Measurements from ENCODE around the gene SETX.

Gene SETX

DNA sequence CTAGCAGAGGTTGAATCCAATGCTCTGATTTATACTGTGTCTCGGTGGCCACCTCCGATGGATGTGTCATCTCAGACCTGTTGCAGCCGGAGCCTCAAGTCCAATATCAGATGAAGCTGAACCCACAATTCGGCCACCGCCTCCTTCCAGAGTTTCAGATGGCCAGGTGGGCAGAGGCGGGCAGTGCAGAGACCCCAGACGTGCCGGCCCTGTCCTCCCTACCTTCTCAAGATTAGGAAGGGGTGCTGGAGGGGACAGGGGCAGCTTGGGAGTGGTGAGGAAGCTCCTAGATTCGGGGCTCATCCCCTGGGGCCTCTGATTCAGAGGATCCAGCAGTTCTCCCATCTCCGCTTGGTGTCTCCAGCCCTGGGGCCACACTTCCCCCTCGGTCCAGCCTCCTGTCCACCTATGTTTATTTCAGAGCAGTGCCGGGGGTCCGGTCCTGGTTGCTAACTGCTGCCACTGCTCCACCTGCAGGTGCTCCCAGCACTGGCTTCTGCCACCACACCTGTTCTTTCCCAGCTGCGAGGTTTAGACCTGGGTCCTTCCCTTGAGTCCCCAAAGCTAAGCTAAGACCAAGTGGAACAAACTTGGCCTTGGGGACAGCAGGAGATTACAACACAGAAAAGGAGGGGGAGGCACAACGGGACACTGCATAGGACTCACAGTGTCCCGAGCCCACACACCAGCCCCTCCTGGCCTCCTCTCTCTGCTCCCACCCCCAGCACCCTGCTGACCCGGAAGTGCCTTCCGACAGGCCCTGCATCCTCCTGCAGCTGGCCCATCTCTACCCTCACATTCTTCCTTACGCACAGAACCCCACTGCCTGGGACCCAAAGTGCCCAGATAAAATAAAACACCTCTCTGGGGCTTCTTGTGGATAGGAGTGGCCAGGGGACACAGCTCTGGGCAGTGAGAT is 111.4 kb downstream of the SETX start:
- DNase-seq = no peak
- Histone ChIP-seq H3K27me3 (replicated peaks in 2 of 5; ENCODE audit: control insufficient read depth in 4 of 5, insufficient read depth in 5 of 5, low read length in 4 of 5) (peaks cover 0 to 25% (median 11%) of the 10 kb centered on the region in 5 experiments), H3K4me3 (ENCODE audit: control insufficient read depth in 1 of 7, extremely low read depth in 1 of 7, insufficient read depth in 4 of 7, low read depth in 2 of 7, low read length in 6 of 7) (peak overlapping the region in 4 of 7 experiments; percentile 70 to 90 (median 81)), H3K4me1 (ENCODE audit: control extremely low read depth in 1 of 4, control insufficient read depth in 4 of 4, insufficient read depth in 4 of 4, low read length in 3 of 4) (peaks cover 0 to 33% (median 26%) of the 10 kb centered on the region in 4 experiments), H3K27ac (ENCODE audit: insufficient read depth in 1 of 2, low read depth in 1 of 2, low read length in 2 of 2, poor library complexity in 1 of 2, severe bottlenecking in 2 of 2) (no peak overlapping the region), H3K9me3 (ENCODE audit: control extremely low read depth in 1 of 5, control insufficient read depth in 4 of 5, insufficient read depth in 2 of 5, low read depth in 1 of 5, low read length in 4 of 5) (no peaks in the 10 kb centered on the region), H3K36me3 (ENCODE audit: control insufficient read depth in 4 of 4, insufficient read depth in 4 of 4, low read length in 3 of 4) (no peaks in the 10 kb centered on the region)
- ChIA-PET CTCF (interaction anchor here (0.5 to 1.1 kb wide), 3 partner anchors 9 to 161 kb away, joined by 3 to 5 read pairs (median 3); no protein-coding TSS in a partner anchor), POLR2A (no interaction called here)
- WGBS (ENCODE audit: insufficient coverage) = 85% methylated on average over 13 of the region's 19 CpGs

GRCh38 chr9:132242621-132243155 is 112.1 kb downstream of the SETX start:
- CTCF ChIA-PET = interaction anchor here (0.5 to 0.9 kb wide), 2 partner anchors 26 to 162 kb away, joined by 3 read pairs; no protein-coding TSS in a partner anchor
- peak in 1 of 3 donors; percentile 17 for DNase-seq
- H3K36me3 ChIP-seq (ENCODE audit: control insufficient read depth in 4 of 4, insufficient read depth in 4 of 4, low read length in 3 of 4) = no peaks in the 10 kb centered on the region
- H3K4me1 ChIP-seq (ENCODE audit: control extremely low read depth in 1 of 4, control insufficient read depth in 4 of 4, insufficient read depth in 4 of 4, low read length in 3 of 4) = peaks cover 0 to 33% (median 26%) of the 10 kb centered on the region in 4 experiments
- peak overlapping the region; percentile 68 to 90 (median 77) for H3K4me3 ChIP-seq (ENCODE audit: control insufficient read depth in 1 of 7, extremely low read depth in 1 of 7, insufficient read depth in 4 of 7, low read depth in 2 of 7, low read length in 6 of 7)
- H3K27me3 ChIP-seq (replicated peaks in 2 of 5; ENCODE audit: control insufficient read depth in 4 of 5, insufficient read depth in 5 of 5, low read length in 4 of 5) = peaks cover 0 to 27% (median 12%) of the 10 kb centered on the region in 5 experiments
- peak overlapping the region in 1 of 2 experiments; percentile 34 for H3K27ac ChIP-seq (ENCODE audit: insufficient read depth in 1 of 2, low read depth in 1 of 2, low read length in 2 of 2, poor library complexity in 1 of 2, severe bottlenecking in 2 of 2)
- 4% methylated on average over 9 of the region's 18 CpGs for WGBS (ENCODE audit: insufficient coverage)
- POLR2A ChIA-PET = no interaction called here
- no peaks in the 10 kb centered on the region for H3K9me3 ChIP-seq (ENCODE audit: control extremely low read depth in 1 of 5, control insufficient read depth in 4 of 5, insufficient read depth in 2 of 5, low read depth in 1 of 5, low read length in 4 of 5)

DNA sequence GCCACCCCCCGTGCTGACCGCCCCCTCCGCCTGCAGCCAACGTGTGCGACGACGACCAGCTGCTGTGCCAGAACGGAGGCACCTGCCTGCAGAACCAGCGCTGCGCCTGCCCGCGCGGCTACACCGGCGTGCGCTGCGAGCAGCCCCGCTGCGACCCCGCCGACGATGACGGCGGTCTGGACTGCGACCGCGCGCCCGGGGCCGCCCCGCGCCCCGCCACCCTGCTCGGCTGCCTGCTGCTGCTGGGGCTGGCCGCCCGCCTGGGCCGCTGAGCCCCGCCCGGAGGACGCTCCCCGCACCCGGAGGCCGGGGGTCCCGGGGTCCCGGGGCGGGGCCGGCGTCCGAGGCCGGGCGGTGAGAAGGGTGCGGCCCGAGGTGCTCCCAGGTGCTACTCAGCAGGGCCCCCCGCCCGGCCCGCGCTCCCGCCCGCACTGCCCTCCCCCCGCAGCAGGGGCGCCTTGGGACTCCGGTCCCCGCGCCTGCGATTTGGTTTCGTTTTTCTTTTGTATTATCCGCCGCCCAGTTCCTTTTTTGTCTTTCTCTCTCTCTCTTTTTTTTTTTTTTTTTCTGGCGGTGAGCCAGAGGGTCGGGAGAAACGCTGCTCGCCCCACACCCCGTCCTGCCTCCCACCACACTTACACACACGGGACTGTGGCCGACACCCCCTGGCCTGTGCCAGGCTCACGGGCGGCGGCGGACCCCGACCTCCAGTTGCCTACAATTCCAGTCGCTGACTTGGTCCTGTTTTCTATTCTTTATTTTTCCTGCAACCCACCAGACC is 112.8 kb downstream of the SETX start:
- Histone ChIP-seq H3K27ac (ENCODE audit: insufficient read depth in 1 of 2, low read depth in 1 of 2, low read length in 2 of 2, poor library complexity in 1 of 2, severe bottlenecking in 2 of 2) (peak overlapping the region in 1 of 2 experiments; percentile 34), H3K4me1 (ENCODE audit: control extremely low read depth in 1 of 4, control insufficient read depth in 4 of 4, insufficient read depth in 4 of 4, low read length in 3 of 4) (peaks cover 0 to 33% (median 26%) of the 10 kb centered on the region in 4 experiments), H3K9me3 (ENCODE audit: control extremely low read depth in 1 of 5, control insufficient read depth in 4 of 5, insufficient read depth in 2 of 5, low read depth in 1 of 5, low read length in 4 of 5) (no peaks in the 10 kb centered on the region), H3K27me3 (replicated peaks in 2 of 5; ENCODE audit: control insufficient read depth in 4 of 5, insufficient read depth in 5 of 5, low read length in 4 of 5) (peaks cover 0 to 29% (median 14%) of the 10 kb centered on the region in 5 experiments), H3K36me3 (ENCODE audit: control insufficient read depth in 4 of 4, insufficient read depth in 4 of 4, low read length in 3 of 4) (no peaks in the 10 kb centered on the region), H3K4me3 (ENCODE audit: control insufficient read depth in 1 of 7, extremely low read depth in 1 of 7, insufficient read depth in 4 of 7, low read depth in 2 of 7, low read length in 6 of 7) (peak overlapping the region; percentile 68 to 90 (median 77))
- DNase-seq = peak; percentile 79 to 91 (median 84)
- CTCF ChIA-PET = interaction anchor here (2.4 to 9.5 kb wide), 2 partner anchors 10 to 73 kb away, joined by 13 to 111 read pairs; no protein-coding TSS in a partner anchor
- POLR2A ChIA-PET = no interaction called here
- WGBS (ENCODE audit: insufficient coverage) = under 1% methylated on average over 71 of the region's 81 CpGs

DNA sequence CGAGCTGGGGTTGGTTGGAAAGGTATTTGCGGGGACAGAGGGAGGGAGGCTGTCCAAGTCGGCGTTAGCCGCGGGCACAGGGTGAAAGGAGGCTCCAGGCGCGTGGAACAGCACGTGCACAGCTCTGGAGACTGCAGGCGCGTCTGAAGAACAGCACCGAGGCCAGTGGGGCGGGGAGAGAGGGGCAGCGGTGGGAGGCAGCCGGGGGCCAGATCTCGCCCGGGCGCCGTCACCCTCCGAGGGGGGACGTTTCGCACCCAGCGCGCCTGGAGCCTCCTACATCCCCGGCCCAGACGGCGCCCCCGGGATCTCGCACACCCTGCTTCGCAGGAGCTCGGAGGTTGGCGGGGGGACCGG is 113.3 kb downstream of the SETX start:
- H3K27me3 ChIP-seq (replicated peaks in 2 of 5; ENCODE audit: control insufficient read depth in 4 of 5, insufficient read depth in 5 of 5, low read length in 4 of 5) = peaks cover 0 to 23% (median 14%) of the 10 kb centered on the region in 5 experiments
- DNase-seq = no peak
- H3K4me3 ChIP-seq (ENCODE audit: control insufficient read depth in 1 of 7, extremely low read depth in 1 of 7, insufficient read depth in 4 of 7, low read depth in 2 of 7, low read length in 6 of 7) = peak overlapping the region; percentile 68 to 90 (median 77)
- no peaks in the 10 kb centered on the region for H3K9me3 ChIP-seq (ENCODE audit: control extremely low read depth in 1 of 5, control insufficient read depth in 4 of 5, insufficient read depth in 2 of 5, low read depth in 1 of 5, low read length in 4 of 5)
- ChIA-PET POLR2A (no interaction called here), CTCF (interaction anchor here (2.4 to 9.5 kb wide), 2 partner anchors 10 to 73 kb away, joined by 13 to 111 read pairs; no protein-coding TSS in a partner anchor)
- WGBS (ENCODE audit: insufficient coverage) = 0% methylated on average over 28 of the region's 33 CpGs
- H3K4me1 ChIP-seq (ENCODE audit: control extremely low read depth in 1 of 4, control insufficient read depth in 4 of 4, insufficient read depth in 4 of 4, low read length in 3 of 4) = peaks cover 0 to 33% (median 26%) of the 10 kb centered on the region in 4 experiments
- H3K27ac ChIP-seq (ENCODE audit: insufficient read depth in 1 of 2, low read depth in 1 of 2, low read length in 2 of 2, poor library complexity in 1 of 2, severe bottlenecking in 2 of 2) = no peak overlapping the region
- no peaks in the 10 kb centered on the region for H3K36me3 ChIP-seq (ENCODE audit: control insufficient read depth in 4 of 4, insufficient read depth in 4 of 4, low read length in 3 of 4)

DNA sequence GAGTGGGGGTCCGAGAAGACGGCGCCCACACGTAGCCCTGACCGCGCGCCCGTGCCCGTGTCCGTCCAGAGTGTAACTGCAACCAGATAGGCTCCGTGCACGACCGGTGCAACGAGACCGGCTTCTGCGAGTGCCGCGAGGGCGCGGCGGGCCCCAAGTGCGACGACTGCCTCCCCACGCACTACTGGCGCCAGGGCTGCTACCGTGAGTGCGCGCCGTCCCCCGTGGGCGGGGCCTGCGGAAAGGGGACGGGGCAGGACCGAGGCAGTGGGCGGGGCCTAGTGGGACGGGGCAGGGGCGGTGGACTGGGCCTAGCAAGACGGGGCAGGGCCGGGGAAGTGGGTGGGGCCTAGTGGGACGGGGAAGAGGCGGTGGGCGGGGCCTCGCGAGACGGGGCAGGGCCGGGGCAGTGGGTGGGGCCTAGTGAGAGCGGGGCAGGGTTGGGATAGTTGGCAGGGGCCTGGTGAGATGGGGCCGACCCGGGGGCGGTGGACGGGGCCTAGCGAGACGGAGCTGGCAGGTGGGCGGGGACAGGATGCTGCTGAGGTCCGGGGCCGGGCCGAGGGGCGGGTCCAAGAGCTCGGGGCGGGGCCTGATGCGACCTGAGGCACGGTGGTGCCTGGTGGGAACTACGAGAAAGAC is 113.8 kb downstream of the SETX start:
- CTCF ChIA-PET = interaction anchor here (0.6 to 9.5 kb wide), 4 partner anchors 11 to 437 kb away, joined by 3 to 111 read pairs (median 8); no protein-coding TSS in a partner anchor
- Histone ChIP-seq H3K4me1 (ENCODE audit: control extremely low read depth in 1 of 4, control insufficient read depth in 4 of 4, insufficient read depth in 4 of 4, low read length in 3 of 4) (peaks cover 0 to 33% (median 23%) of the 10 kb centered on the region in 4 experiments), H3K4me3 (ENCODE audit: control insufficient read depth in 1 of 7, extremely low read depth in 1 of 7, insufficient read depth in 4 of 7, low read depth in 2 of 7, low read length in 6 of 7) (peak overlapping the region; percentile 68 to 90 (median 77)), H3K36me3 (ENCODE audit: control insufficient read depth in 4 of 4, insufficient read depth in 4 of 4, low read length in 3 of 4) (no peaks in the 10 kb centered on the region), H3K27me3 (replicated peaks in 2 of 5; ENCODE audit: control insufficient read depth in 4 of 5, insufficient read depth in 5 of 5, low read length in 4 of 5) (peaks cover 0 to 20% (median 14%) of the 10 kb centered on the region in 5 experiments), H3K9me3 (ENCODE audit: control extremely low read depth in 1 of 5, control insufficient read depth in 4 of 5, insufficient read depth in 2 of 5, low read depth in 1 of 5, low read length in 4 of 5) (no peaks in the 10 kb centered on the region), H3K27ac (ENCODE audit: insufficient read depth in 1 of 2, low read depth in 1 of 2, low read length in 2 of 2, poor library complexity in 1 of 2, severe bottlenecking in 2 of 2) (no peak overlapping the region)
- peak; percentile 97 to 99 (median 97) for DNase-seq
- POLR2A ChIA-PET = no interaction called here
- 7% methylated on average over 47 of the region's 63 CpGs for WGBS (ENCODE audit: insufficient coverage)

All from common myeloid progenitor, CD34-positive (primary cell).